Hematopoietic multipotent progenitor cell treated with erythropoietin and hydrocortisone succinate and interleukin-3 and kit ligand, for 15 days (in vitro differentiated cells): ENCODE data around the gene CHCHD6.
A peak's percentile ranks its signal among the peaks of the same experiment; 100 is the strongest.

ENCODE experiments used
- DNase-seq: peaks from one replicate; pipeline ENCODE4 v3.0.0-alpha.2; 2015; ENCODE audit warnings: low spot score

The CHCHD6 gene

DNA sequence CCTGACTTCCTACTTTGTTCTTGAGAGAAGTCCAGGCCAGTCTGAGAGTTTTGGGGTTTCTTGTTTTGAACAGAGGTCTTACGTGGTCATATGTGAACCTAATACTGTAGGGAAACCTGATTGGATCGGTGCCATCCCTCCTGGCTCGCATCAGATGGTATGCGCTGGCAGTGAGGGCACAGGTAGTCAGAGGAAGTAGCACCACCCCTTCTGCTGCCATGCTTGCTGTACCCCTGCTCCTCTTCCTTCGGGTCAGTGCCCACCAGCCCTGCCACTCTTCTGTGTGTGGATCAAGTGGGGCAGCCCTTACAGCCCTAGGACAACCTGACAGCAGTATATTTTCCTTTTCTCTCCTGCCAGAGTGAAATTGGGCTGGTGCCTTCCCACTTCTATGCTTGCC lies 39.7 kb downstream of the CHCHD6 start:
- no peak for DNase-seq

DNA sequence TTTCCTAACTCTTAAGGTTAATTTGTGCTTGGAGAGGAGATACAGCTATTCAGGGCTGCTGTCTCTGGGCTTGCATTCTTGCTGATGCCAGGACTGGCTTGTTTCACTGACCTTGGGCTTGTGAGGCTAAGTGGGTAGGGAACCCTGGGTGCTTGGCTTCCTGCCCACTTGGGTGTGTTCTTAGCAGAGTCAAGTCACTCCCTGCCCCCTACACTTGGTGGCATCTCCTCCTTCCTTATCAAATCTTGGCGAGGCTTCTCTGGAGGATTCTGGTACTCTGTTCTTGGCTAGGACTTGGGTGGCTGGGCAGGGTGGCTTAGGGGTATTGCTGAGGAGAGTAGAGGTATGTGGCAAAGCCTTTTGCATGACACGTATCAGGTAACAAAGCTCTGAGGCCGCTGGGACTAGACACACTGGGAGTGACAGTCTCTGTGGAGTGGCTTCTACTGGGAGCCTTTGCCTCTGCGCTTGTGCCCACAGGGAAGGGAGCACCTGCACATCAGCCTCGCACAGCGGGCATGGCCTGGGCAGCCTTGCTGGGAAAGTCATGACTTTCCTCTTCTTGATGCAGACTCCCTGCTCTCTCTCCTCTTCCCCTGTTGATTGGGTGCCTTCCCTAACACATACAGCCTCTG lies 41.8 kb downstream of the CHCHD6 start:
- DNase-seq, result peak; percentile 15

DNA sequence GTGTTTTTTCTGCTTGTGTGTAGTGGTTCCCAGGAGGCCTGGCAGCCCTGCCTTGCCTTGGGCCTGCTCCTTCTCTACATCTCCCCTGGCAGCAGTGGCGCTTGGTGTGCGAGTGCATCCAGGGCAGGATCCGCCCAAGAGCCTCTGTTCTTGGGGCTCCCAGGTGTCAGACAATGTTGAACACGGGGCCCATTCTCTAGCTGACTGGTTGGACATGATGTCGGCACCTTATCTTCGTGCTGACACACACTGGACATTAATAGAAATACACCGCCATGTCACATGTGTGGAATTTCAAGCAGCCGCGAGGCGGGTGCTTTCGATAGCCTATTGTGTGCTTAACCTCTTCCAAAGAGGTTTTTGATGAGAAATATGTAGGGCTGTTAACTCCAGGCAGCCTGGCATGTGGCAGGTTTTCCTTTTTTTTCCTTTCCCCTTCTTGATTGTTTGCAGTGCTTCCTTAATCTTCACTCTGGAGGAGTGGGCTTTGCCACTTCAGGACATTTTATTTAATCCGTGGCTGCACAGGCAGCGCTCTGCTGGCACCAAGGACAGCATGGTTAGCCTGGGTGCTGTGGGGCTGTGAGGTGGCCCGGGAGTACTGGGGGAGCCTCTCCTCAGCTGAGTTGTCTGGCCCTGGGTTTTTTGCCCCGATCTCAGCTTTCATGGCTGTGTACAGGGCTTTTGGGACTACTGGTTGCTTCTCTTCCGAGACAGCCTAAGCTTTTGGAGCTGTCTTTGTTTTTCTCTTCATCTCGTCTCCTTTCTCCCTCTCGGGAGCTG lies 42.5 kb downstream of the CHCHD6 start:
- DNase-seq, result no peak

DNA sequence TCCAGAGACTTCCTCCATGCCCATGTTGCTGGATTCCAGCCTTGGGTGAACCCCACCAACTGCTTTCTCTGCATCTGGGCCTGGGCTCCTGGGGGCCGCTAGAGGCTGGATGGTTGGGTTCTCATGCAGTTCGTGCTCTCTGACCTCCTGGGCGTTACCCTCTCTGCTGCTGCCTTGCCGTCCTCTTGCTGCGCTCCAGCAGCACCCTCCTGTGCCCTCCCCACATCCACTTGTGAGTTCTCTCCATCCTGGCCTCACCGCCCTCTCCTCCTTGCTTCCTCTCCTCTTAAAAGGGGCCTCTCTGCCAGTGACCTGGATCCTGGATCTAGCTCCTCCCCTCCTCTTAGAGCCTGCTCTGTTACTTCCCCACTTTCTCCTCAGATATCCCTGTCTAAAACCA lies 43.7 kb downstream of the CHCHD6 start:
- DNase-seq, result no peak

DNA sequence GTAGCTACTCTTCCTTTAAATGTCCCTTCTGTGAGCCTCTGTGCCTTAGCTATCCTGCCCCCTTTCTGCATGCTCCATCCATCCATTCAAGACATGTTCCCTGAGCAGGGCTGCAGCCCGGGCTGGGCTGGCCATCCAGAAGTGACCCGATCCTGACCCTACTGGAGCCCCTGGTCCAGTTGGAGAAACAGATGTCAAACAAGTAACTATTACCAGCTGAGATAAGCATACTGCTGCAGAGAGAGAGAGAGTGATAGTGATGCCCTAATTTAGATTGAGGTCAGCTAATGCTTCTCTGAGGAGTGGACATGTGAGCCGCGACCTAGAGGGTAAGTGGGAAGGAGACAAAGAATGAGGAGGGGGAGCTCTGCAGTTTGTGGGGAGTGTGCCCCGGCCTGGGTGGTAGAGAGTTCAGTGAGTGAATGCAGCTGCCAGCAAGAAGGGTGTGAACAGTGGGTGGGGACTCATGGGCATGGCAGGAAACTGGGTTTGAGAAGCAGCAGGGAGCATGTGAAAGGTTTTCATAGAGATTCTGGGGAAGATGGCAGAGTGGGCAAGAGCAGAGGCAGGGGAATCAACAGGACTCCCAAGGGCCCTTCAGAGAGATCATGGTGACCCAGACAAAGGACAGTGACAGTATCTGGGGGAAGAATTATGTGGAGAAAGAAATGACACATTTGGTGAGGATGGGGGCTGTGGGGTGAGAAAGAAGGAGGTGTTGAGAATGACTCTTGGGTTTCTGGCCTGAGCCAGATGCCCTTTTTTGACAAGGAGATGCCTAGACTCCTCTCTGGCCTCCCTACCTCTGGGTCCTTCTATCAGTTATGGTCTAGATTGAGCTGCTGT lies 44.9 kb downstream of the CHCHD6 start:
- no peak for DNase-seq

DNA sequence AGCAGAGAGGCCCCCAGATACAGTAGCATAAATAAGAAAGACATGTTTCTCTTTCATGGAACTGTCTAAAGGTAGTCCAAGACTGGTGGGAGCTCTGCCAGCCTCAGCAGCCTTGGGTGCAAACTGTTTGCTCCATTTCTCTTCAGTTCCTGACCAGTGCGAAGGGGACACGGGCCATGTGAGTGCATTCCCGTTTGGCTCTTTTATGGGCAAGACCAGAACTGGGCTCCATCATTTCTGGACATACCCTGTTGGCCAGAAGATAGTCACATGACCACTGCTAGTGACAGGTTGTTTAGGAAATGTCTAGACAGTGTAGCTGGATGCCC lies 45.5 kb downstream of the CHCHD6 start:
- DNase-seq, result no peak

DNA sequence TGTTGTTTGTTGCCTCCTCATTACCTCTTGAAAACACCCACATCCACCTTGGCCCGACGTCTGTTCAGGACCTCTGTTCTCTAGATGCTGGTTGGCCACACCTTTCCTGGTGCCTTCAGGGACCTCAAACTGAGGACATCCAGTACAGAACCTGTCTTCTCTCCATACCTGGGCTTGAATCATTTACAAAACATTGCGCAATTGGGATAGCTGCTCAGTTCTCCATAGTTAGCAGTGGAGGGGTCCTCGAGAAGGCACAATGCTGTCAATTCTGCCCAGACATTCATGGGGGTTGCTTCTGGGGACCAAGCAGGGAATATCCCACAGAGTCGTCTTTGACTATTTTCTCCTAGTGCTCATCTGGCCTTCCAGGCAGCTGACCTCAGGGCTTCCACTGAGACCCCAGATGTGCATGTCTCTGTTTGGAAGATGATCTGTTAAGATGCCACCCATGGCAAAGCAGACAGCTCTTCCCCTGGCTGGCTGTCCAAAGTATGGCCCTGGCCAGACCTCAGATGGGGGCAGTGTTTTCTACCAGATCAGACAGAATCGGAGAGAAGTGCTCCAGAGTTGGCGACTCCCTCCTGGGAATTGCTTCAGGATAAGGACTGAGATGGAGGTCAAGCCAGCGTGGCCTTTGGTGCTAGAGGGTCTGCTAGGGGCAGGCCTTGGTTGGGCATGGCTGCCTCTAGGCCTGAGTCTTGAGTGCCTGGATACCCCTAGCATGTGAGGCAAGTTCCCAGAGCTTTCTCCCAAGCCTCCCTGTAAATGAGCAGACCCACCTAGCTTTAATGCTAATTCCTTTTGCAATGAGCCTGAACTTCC lies 46.1 kb downstream of the CHCHD6 start:
- no peak for DNase-seq

DNA sequence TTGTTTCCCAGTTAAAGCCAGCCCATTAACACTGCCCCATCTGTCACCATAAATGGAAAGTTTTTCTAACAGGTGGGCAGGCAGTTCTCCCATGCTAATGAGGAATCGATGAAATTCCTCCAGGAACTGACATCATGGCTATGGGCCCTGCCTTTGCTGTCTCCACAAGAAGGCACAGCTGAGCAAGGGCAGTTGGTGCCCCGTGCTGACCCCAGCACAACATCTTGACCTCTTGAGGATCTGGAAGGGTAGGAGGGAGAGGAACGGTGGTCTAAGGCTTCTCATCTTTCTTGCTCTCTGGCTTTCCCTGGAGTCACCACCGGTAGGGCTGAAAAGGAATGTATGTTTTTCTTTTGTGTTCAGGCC lies 46.7 kb downstream of the CHCHD6 start:
- DNase-seq, result no peak

DNA sequence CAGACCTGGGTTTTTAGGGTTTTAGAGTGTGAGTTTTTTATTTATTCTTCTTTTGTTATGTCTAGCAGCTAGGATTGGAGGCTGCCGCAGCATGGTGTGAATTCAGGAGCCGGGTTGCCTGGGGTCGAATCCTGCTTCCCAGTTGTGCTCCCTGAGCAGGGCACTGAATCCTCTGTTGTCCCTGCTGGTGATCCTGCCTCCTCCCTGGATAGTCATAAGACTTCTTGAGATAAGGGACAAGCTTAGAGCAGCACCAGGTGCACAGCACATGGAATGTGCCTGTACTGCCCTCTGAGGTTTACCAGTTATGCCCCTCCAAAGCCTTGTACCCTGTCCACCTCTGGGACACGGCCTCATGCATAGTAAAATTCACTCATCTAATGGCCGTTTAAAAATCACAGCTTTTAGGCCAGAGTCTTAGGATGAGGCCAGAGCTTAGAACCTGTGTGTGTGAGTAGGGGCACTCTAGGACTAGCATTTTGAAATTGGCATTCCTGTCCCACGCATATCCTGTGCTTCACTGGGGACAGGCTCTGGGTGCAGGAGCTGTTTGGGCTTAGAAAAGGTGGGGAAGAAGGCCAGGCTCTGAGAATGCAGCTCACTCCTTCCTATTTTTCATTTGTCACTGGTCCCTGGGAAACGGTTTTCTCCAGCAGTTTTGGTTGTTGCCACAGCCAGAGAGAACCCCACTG lies 47.7 kb downstream of the CHCHD6 start:
- no peak for DNase-seq

DNA sequence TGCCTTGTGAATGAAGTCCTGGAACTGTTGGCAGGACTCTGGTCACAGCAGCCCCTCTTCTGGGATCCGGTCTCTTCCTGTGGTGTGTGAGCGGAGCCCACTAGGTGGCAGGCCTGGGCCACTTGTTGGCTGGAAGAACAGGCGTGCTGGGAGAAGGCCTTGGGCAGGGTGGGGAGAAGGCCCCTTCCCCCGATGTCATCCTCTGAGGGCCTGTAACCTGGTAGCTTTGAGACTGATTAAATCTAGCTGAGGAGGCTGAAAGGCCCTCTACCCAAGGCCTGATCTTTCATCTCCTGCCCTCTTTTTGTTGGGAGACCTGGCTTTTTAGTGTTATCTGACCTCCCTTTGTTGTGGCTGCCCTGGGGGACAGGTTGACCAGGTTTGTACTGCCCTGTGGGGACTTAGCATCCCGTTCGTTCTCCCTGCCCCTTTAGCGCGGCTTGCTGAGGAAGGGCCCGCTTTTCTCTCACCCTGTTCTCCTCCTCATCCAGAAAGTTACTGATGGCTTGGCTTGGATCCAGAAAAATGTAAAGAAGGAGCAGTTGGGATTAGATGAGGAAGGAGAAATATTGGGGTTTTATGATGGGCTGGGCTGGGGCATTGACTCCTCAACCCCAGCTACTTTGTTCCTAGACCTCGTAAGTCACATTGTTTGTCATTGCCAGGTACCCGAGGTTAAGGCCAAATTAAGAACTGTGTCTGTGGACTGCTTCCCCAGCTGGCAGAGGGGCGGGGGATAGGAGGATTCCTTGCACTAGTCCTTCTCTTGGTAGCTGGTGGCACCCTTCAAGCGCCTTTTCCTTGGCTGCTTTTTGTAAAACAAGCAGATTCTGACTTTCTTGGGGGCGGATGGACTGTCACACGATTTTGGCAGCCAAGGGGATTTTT lies 48.5 kb downstream of the CHCHD6 start:
- DNase-seq, result peak; percentile 5

DNA sequence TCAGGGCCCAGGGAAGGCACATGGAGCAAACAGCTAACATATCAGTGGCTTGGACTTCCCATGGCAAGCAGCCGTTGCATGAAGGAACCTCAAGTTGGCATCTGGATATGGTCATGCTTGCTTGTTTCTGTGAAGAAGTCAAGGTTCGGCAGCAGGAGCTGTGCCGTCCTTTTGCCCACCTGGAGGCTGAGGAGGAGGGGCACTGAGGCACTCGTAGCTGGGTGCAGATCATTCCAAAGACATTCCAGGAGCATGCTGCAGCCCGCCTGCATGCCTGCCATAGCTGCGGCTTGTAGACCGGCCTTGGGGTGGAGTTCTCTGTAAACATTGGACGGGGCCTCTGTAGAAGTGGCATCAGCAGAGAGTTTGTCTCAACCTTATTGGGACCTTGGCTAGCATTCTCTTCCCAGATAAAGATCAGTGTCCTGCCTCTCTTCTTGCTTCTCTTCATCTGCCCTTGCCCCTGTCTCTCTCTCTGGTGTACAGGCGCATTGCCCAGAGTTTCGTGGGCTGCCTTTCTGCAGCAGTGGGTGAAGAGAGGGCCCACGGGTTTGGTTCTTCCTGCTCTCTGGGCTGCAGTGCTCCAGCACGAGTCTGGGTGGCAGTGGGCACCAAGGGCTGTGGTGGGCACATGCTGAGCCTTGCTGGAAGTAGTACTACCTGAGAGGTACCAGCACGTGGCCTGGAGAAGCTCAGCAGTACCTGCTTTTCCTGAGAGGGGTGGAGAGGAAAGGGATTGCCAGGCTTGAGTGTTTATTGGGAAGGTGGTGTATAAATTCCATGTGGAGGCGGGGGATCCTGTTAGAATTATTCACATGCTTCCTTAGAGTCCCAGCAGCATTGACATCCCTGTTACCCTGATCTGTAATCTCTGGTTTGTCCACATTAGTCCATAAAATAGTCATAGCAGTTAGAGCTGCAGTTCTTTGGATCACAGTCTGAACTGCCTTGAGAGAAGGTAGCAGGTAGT lies 49.4 kb downstream of the CHCHD6 start:
- no peak for DNase-seq

DNA sequence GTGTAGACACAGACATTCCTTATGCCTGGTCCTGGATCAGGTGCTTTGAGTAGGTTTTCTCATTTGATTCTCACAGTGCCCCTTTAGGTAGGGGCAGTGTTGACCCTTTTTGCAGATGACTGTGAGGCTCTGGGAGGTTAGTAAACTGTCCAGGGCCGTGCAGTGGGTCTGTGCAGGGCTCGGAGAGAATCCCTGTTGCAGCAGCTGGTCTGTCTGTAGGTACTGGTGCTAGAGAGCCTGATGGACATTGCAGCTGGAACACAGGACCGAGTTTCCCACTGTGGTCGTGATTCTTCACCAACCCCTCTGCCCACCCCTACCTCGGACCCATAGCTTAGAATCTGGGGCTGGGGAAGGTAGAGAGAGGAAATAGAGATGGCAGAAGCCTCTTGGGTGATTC lies 51.8 kb downstream of the CHCHD6 start:
- DNase-seq, result no peak

DNA sequence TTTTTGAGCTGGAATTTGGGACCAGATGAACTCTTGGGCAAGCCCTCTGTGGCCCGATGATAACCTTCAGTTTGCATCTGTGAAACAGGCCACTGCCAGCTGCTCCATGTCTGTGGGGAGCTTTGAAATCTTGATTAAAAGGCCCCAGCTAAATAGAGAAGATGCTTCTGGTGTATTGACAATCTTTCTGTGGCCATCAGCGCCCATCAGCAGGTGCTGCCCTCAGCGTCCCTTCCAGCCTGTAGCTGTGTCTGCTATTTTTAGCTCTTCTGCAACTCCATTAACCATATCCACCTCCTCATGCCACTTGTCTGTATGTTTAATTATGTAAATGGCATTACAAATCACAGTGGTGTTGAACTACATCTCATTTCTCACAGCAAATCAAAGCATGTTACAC lies 54.0 kb downstream of the CHCHD6 start:
- DNase-seq, result no peak

DNA sequence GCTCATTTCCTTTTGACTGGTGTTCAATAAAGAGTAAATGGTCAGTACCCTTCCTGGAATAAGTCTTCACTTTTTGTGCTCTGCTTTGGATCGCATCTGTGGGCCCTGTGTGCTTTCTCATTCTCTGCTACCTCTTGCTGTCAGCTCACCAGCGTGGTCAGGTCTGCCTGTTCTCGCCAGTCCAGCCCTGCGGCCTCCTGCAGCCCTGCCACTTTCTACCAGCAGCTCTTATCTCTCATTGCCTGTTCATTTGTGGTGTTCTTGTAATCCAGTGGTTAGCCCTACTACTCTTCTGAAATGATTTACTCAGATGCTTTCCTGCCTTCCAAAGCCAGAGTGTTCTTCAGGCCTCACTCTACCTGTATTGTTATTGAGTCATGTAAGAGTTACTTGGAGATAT lies 54.8 kb downstream of the CHCHD6 start:
- no peak for DNase-seq

DNA sequence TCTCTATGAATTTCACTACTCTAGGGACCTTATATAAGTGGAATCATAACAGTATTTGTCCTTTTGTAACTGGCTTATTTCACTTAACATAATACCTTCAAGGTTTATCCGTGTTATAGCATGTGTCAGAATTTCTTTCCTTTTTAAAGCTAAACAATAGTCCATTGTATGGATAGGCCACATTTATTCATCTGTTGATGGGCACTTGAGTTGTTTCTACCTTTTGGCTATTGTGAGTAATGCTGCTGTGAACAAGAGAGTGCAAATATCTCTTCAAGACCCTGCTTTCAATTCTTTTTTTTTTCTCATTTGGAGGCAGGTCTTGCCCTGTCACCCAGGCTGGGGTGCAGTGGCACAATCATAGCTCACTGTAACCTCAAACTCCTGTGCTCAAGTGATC lies 56.5 kb downstream of the CHCHD6 start:
- DNase-seq, result no peak

DNA sequence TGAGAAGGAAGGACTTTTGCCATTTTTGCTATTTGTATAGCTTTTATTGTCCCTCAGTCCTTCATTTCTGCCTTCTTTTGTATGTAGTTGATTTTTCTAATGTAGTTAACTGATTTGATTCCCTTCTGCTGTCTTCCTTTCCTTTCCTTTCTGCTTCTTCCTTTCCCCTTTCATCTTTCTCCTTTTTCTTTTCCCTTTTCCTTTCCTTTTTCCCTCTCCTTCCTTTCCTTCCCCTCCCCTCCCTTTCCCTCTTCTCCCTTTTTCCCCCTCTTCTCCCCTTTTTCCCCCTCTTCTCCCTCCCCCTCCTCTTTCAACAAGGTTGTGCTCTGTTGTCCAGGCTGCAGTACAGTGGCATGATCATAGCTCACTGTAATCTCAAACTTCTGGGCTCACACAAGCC lies 59.0 kb downstream of the CHCHD6 start:
- DNase-seq, result no peak

DNA sequence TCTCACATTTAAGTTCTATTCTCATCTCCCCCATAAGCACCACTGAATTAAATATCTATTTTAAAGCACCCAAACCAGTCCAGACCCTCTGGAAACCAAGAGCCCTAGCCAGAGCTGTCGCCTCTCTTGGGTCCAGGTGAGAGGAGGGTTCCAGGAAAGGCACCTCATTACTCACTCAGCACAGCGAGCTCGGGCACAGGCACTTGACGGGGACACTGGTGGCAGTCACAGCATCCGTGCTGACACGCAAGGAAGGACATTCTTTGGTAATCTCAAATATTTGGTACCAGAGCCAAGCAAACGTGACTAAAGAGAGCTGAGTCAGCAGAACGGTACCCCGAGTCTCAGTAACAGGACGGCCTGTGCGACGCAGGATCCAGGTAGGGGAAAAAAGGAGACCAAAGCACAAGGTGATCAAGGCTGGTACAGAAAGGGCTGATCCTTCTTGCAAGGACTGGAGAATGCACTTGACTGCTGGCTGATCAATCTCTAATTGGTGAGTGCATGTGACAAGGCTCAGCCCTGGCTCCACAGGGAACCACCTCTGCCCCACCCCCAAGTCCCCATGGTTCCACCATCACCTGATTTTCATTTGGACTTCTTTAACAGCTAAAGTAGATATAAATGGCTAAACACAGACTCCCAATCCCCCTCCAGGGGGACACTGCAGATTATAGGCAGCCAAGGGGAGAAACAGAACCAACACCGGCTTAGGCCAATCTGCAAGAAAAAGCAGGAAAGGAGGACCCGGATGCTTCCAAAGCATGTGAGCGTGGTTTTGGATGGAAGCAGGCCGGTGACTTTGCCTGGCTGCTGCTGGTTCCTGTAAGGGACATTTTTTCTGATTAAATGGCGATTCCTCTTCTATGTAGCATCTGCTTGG lies 61.4 kb downstream of the CHCHD6 start:
- no peak for DNase-seq

DNA sequence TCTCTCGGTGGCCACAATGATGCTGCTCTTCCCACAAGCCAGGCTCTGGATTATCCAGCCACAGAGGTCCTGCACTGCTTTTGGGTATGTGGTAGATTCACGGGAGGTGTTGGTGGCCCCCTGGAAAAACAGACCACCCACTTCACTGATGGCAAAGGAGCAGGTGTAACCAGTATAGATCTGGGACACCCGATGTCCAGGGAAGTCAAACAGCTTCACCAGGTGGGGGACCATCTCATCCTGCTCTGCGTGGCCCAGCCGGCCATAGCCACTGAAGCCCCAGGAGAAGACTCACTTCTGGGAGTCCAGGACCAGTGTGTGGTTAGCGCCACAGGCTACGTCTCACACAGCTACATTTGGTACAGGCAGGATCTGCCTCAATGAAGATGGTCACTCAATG lies 62.6 kb downstream of the CHCHD6 start:
- DNase-seq, result no peak

DNA sequence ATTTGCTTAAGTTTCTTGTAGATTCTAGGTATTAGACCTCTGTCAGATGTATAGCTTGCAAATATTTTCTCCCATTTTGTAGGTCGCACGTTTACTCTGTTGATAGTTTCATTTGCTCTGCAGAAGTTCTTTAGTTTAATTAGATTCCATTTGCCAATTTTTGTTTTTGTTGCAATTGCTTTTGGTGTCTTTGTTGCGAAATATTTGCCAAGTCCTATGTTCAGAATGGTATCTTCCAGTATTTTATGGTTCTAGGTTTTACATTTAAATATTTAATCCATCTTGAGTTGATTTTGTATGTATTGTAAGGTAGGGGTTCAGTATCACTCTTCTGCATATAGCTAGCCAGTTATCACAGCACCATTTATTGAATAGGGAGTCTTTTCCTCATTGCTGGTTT lies 64.9 kb downstream of the CHCHD6 start:
- DNase-seq, result no peak
